A549 treated with dexamethasone at 1 μM for 4 hours (cell line): Measurements from ENCODE around the gene RAD18. TPM values are rescaled to one million over a fixed set of nuclear protein-coding genes. Genes with fewer than 3 reads are reported as not detected.

ENCODE experiments used
- total RNA-seq: library from RNA; stranded (reverse); fragments of 200-300 nt; extraction: Qiagen RNA extraction; gene quantifications from 5 replicates; pipeline ENCODE4 v1.2.3, GENCODE V29; 2022

Gene RAD18, protein sequence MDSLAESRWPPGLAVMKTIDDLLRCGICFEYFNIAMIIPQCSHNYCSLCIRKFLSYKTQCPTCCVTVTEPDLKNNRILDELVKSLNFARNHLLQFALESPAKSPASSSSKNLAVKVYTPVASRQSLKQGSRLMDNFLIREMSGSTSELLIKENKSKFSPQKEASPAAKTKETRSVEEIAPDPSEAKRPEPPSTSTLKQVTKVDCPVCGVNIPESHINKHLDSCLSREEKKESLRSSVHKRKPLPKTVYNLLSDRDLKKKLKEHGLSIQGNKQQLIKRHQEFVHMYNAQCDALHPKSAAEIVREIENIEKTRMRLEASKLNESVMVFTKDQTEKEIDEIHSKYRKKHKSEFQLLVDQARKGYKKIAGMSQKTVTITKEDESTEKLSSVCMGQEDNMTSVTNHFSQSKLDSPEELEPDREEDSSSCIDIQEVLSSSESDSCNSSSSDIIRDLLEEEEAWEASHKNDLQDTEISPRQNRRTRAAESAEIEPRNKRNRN
- 12.3 to 18.9 TPM (median 16.0 TPM) in 5 replicates for total RNA-seq

GRCh38 chr3:8963137-8963853, at the start of gene RAD18:
RAD18 (minus strand) TSS chr3:8963472; CDS start chr3:8963385, 87 bp downstream.

Other genes with a start within 250 kb of the RAD18 start
- gene CAV3, start 229.7 kb downstream of the RAD18 start, total RNA-seq: 0.06 to 0.18 TPM in 2 of 5 replicates, not detected in the others
- 8.9 to 11.9 TPM (median 10.9 TPM) in 5 replicates for gene OXTR, start 193.9 kb downstream of the RAD18 start, total RNA-seq